Neural progenitor cell (in vitro differentiated cells): Measurements from ENCODE around the gene METTL1.

Source experiments
- EZH2 ChIP-seq: fragments of 200-600 bp; sonication (generic); IDR thresholded peaks from 2 replicates; pipeline ENCODE4 v1.6.1; 2017; ENCODE audit warnings: antibody characterized with exemption, mild to moderate bottlenecking, moderate library complexity
- EZH2phosphoT487 ChIP-seq: fragments of 200-600 bp; sonication (generic); IDR thresholded peaks from 2 replicates; pipeline ENCODE4 v1.6.1; 2017; ENCODE audit warnings: antibody characterized with exemption
- TF ChIP-seq, protein P1 (sequence below): fragments of 200-600 bp; sonication (generic); IDR thresholded peaks from 2 replicates; pipeline ENCODE4 v1.5.1; 2017; ENCODE audit warnings: antibody characterized with exemption, mild to moderate bottlenecking

DNA sequence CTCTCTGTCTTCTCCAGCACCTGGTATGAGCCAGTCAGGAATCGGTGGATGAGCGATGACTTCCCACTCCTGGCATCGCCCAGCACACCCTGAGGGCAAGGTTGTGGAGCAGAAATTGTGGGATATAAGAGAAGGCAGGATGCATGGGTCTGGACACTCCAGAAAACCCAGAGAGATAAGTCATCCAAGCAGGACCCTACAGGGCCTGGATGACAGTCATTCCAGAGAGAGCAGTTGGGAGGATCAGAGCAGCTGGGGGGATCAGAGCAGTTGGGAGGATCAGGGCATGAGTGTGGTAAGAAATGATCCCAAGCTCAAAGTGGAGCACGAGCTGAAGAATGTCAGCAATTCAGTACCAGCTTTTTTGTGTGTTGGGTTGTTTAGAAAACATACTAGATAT lies 37.3 kb downstream of the METTL1 start:
- TF ChIP-seq, protein P1, sequence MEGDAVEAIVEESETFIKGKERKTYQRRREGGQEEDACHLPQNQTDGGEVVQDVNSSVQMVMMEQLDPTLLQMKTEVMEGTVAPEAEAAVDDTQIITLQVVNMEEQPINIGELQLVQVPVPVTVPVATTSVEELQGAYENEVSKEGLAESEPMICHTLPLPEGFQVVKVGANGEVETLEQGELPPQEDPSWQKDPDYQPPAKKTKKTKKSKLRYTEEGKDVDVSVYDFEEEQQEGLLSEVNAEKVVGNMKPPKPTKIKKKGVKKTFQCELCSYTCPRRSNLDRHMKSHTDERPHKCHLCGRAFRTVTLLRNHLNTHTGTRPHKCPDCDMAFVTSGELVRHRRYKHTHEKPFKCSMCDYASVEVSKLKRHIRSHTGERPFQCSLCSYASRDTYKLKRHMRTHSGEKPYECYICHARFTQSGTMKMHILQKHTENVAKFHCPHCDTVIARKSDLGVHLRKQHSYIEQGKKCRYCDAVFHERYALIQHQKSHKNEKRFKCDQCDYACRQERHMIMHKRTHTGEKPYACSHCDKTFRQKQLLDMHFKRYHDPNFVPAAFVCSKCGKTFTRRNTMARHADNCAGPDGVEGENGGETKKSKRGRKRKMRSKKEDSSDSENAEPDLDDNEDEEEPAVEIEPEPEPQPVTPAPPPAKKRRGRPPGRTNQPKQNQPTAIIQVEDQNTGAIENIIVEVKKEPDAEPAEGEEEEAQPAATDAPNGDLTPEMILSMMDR = no peak
- TF ChIP-seq EZH2phosphoT487 (no peak), EZH2 (no peak)
